Lower lobe of right lung (tissue), 2 donors: ENCODE data around the gene RPS6KA1. TPM values are rescaled to one million over a fixed set of nuclear protein-coding genes. Genes with fewer than 3 reads are reported as not detected.
"Not testable (repeated sequence)": the region's sequence is repeated elsewhere in the genome, so short reads cannot be mapped to it uniquely, and the experiment has no call there.

Experiments
- ATAC-seq, 2 donors: fragments of 200-7000 bp; cut with Tn5 transposase; one replicate each; pipeline ENCODE4 v1.9.1; 2020 to 2022; ENCODE audit warnings: mild to moderate bottlenecking in 2 of 2, moderate library complexity in 2 of 2
- DNase-seq: peaks from one replicate; pipeline ENCODE4 v3.0.0-alpha.2; 2020
- H3K27ac ChIP-seq: fragments of 200-600 bp; one replicate; pipeline ENCODE4 v1.8.0; 2022
- H3K27me3 ChIP-seq: fragments of 200-600 bp; one replicate; pipeline ENCODE4 v1.8.0; 2022; ENCODE audit warnings: low read depth
- H3K36me3 ChIP-seq: fragments of 200-600 bp; one replicate; pipeline ENCODE4 v1.8.0; 2022; ENCODE audit warnings: mild to moderate bottlenecking
- H3K4me1 ChIP-seq: fragments of 200-600 bp; one replicate; pipeline ENCODE4 v1.8.0; 2022
- H3K4me3 ChIP-seq: fragments of 200-600 bp; one replicate; pipeline ENCODE4 v1.8.0; 2022; ENCODE audit warnings: mild to moderate bottlenecking
- H3K9me3 ChIP-seq: fragments of 200-600 bp; one replicate; pipeline ENCODE4 v1.8.0; 2022
- CTCF ChIP-seq: fragments of 200-600 bp; IDR thresholded peaks from one replicate; pipeline ENCODE4 v1.8.0; 2022; ENCODE audit warnings: antibody characterized with exemption, mild to moderate bottlenecking
- intact Hi-C: fragments of 100-400 bp; cut with DNase I; formaldehyde crosslinking; loops from one replicate; pipeline ENCODE4 v1.11.0; 2022
- total RNA-seq: library from RNA; stranded (reverse); fragmentation: NEBNext Ultra II Directional; extraction: Animal tissue kit (Norgen Biotek cat#: 25700); gene quantifications from one replicate; pipeline ENCODE4 v1.2.1, GENCODE V29; 2021
- donor health status: DM: no; HTN: yes; CAD: no; lungs with severe emphysema.

Gene RPS6KA1
- total RNA-seq, 1 donor from 2014 or later, result 140 TPM

- H3K4me1 ChIP-seq, result peaks cover 23% of the 10 kb centered on the region
- DNase-seq (no peak), ATAC-seq (peak; percentile 51 to 72)
- H3K4me3 ChIP-seq, result no peak overlapping the region
- no peak for TF ChIP-seq CTCF
- H3K36me3 ChIP-seq, result no peaks in the 10 kb centered on the region
- no peaks in the 10 kb centered on the region for H3K9me3 ChIP-seq
- H3K27me3 ChIP-seq, result no peaks in the 10 kb centered on the region
- intact Hi-C loops, result no loop called here
- peak overlapping the region; percentile 24 for H3K27ac ChIP-seq
Observed at GRCh38 chr1:26582053-26582835, 52.7 kb downstream of the RPS6KA1 start.

- no peaks in the 10 kb centered on the region for H3K36me3 ChIP-seq
- no peaks in the 10 kb centered on the region for H3K9me3 ChIP-seq
- no peaks in the 10 kb centered on the region for H3K27me3 ChIP-seq
- ATAC-seq (peak; percentile 63 to 71), DNase-seq (peak; percentile 74)
- no peak overlapping the region for H3K4me3 ChIP-seq
- H3K4me1 ChIP-seq, result peaks cover 23% of the 10 kb centered on the region
- H3K27ac ChIP-seq, result no peak overlapping the region
- intact Hi-C loops, result no loop called here
- TF ChIP-seq CTCF, result no peak
Observed at GRCh38 chr1:26582836-26583460, 53.4 kb downstream of the RPS6KA1 start.

- DNase-seq, result no peak
- peak; percentile 29 to 33 for ATAC-seq
Observed at GRCh38 chr1:26583646-26584485, 54.3 kb downstream of the RPS6KA1 start.

GRCh38 chr1:26584588-26584987 lies 55.0 kb downstream of the RPS6KA1 start:
- intact Hi-C loops, H3K9me3 ChIP-seq, H3K27me3 ChIP-seq, ATAC-seq, H3K36me3 ChIP-seq, H3K27ac ChIP-seq, H3K4me3 ChIP-seq, DNase-seq: not testable (repeated sequence)
- H3K4me1 ChIP-seq, result peaks cover 23% of the 10 kb centered on the region

More at GRCh38 chr1:26583646-26584485, 54.3 kb downstream of the RPS6KA1 start:
- Histone ChIP-seq H3K4me3 (no peak overlapping the region), H3K36me3 (no peaks in the 10 kb centered on the region), H3K9me3 (peaks cover 7% of the 10 kb centered on the region), H3K27me3 (no peaks in the 10 kb centered on the region), H3K4me1 (peaks cover 23% of the 10 kb centered on the region), H3K27ac (no peak overlapping the region)
- intact Hi-C loops, result no loop called here
- TF ChIP-seq CTCF, result no peak

GRCh38 chr1:26585471-26585870 lies 55.9 kb downstream of the RPS6KA1 start:
- H3K9me3 ChIP-seq, result peaks cover 7% of the 10 kb centered on the region
- peaks cover 23% of the 10 kb centered on the region for H3K4me1 ChIP-seq
- intact Hi-C loops, result no loop called here
- no peak for TF ChIP-seq CTCF
- DNase-seq (no peak), ATAC-seq (no peak)
- H3K27ac ChIP-seq, result no peak overlapping the region
- H3K27me3 ChIP-seq, result no peaks in the 10 kb centered on the region
- no peaks in the 10 kb centered on the region for H3K36me3 ChIP-seq
- no peak overlapping the region for H3K4me3 ChIP-seq
